ENCODE results near the gene TPH1. TPM values are rescaled to one million over a fixed set of nuclear protein-coding genes. Genes with fewer than 3 reads are reported as not detected.

The TPH1 gene
- total RNA-seq, 4 donors from 2014 or later: 0.06 to 0.38 (median 0.15) TPM

DNA sequence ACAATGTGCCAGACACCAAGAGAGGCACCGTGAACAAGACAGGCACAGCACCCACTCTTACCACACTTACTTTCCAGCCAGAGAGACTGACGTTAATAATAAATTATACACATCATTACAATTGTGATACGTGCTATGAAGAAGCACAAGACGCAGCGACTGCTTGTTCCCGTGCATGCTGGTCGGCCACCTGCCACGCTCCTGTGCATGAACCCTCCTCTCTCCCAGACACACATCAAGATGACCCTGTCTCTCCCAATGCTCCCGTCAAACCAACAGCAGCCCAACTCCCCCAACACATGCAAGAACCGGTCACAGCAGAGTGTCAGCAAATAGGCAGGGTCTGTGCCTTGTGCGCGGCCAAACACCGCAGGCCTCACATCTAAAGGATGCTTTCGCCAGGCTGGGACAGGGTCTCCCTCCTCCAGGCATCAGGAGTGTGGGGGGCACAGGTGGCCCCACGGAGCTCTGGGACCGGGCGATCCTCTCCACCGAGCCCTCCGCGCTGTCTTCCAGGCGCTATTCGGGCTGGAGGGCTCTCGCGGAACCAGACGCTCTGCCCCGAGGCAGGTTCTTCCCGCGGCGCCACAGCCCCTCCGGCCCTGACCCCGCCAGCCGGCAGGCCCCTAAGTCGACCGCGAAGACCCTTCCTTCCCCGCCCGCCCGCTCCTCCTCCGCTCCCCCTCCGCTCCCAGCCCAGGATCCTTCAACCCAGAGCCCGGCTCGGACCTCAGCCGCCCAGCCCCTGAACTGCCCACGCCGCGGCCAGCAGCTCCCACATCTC is 33.8 kb downstream of the TPH1 start:
- Histone ChIP-seq H3K9me3 (no peaks in the 10 kb centered on the region), H3K27me3 (peaks cover 0 to 5% (median 0%) of the 10 kb centered on the region in 4 donors), H3K4me3 (peak overlapping the region; percentile 66 to 79 (median 70)), H3K4me1 (peaks cover 0 to 25% (median 0%) of the 10 kb centered on the region in 3 donors), H3K36me3 (peaks cover 0 to 1% (median 0%) of the 10 kb centered on the region in 3 donors), H3K27ac (peak overlapping the region; percentile 69 to 89 (median 86))
- DNase-seq: no peak
- intact Hi-C loops (cut with DNase I): no loop called here
- WGBS, 2 donors: 30 to 31% methylated on average over 8 to 12 of the region's 46 CpGs
- TF ChIP-seq, protein P1, sequence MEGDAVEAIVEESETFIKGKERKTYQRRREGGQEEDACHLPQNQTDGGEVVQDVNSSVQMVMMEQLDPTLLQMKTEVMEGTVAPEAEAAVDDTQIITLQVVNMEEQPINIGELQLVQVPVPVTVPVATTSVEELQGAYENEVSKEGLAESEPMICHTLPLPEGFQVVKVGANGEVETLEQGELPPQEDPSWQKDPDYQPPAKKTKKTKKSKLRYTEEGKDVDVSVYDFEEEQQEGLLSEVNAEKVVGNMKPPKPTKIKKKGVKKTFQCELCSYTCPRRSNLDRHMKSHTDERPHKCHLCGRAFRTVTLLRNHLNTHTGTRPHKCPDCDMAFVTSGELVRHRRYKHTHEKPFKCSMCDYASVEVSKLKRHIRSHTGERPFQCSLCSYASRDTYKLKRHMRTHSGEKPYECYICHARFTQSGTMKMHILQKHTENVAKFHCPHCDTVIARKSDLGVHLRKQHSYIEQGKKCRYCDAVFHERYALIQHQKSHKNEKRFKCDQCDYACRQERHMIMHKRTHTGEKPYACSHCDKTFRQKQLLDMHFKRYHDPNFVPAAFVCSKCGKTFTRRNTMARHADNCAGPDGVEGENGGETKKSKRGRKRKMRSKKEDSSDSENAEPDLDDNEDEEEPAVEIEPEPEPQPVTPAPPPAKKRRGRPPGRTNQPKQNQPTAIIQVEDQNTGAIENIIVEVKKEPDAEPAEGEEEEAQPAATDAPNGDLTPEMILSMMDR (IDR thresholded peaks at IDR 0.05): no peak
- TF ChIP-seq POLR2A (IDR thresholded peaks at IDR 0.05): no peak

DNA sequence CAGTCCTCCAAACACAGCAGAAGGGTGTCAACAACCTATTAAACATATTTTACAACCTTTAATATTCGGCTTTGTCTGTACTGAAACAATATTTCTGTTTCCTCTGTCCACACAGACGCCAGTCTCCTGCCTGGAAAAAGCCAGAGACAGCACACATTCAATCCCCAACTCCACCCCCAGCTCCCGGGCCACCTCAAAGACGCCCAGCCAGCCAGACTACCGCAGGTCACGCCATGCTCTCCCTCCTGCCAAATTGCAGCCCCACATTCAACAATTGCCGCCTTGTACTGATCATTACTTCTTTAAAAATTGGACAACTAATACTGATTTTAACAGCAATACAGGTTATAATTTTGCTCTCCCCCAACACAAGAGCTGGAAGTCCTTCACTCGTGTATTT is 34.4 kb downstream of the TPH1 start:
- H3K36me3 ChIP-seq: peaks cover 0 to 8% (median 0%) of the 10 kb centered on the region in 3 donors
- peak overlapping the region in 2 of 4 donors; percentile 89 for H3K27ac ChIP-seq
- intact Hi-C loops (cut with DNase I): no loop called here
- H3K4me1 ChIP-seq: peaks cover 0 to 25% (median 0%) of the 10 kb centered on the region in 3 donors
- H3K27me3 ChIP-seq: peaks cover 0 to 5% (median 0%) of the 10 kb centered on the region in 4 donors
- peak overlapping the region in 3 of 4 donors; percentile 70 to 79 (median 70) for H3K4me3 ChIP-seq
- WGBS, 2 donors: 76 to 79% methylated on average over 8 of the region's 8 CpGs
- TF ChIP-seq, protein P1 (IDR thresholded peaks at IDR 0.05): no peak
- no peak for TF ChIP-seq POLR2A (IDR thresholded peaks at IDR 0.05)
- H3K9me3 ChIP-seq: no peaks in the 10 kb centered on the region
- no peak for DNase-seq

DNA sequence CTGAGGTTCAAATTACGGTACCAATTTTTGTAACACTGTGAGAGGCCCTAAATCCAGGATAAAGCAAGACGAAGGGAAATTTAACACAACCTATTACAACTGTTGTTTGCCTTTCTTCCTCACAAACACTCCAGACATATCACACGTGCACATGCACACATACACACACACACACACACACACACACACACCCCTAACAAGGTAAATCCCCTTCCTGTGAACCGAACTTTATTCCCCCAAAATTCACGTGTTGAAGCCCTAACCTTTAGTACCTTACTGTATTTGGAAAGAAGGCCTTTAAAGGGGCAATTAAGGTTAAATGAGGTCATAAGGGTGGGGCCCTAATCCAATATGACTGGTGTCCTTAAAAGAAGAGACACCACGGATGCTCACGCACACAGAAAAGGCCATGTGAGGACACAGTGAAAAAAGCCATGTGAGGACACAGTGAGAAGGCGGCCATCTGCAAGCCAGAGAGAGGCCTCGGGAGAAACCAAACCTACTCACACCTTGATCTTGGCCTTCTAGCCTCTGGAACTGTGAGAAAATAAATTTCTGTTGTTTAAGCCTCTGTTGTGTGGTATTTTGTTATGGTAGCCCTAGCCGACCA is 35.0 kb downstream of the TPH1 start:
- Histone ChIP-seq H3K36me3 (peaks cover 0 to 14% (median 0%) of the 10 kb centered on the region in 3 donors), H3K27ac (peak overlapping the region in 1 of 4 donors; percentile 89), H3K4me1 (peaks cover 0 to 25% (median 0%) of the 10 kb centered on the region in 3 donors), H3K9me3 (no peaks in the 10 kb centered on the region), H3K27me3 (peaks cover 0 to 5% (median 0%) of the 10 kb centered on the region in 4 donors), H3K4me3 (no peak overlapping the region)
- 83 to 85% methylated on average over 10 of the region's 10 CpGs for WGBS, 2 donors
- intact Hi-C loops (cut with DNase I): no loop called here
- DNase-seq: no peak
- TF ChIP-seq POLR2A (IDR thresholded peaks at IDR 0.05): no peak
- TF ChIP-seq, protein P1 (IDR thresholded peaks at IDR 0.05): no peak

DNA sequence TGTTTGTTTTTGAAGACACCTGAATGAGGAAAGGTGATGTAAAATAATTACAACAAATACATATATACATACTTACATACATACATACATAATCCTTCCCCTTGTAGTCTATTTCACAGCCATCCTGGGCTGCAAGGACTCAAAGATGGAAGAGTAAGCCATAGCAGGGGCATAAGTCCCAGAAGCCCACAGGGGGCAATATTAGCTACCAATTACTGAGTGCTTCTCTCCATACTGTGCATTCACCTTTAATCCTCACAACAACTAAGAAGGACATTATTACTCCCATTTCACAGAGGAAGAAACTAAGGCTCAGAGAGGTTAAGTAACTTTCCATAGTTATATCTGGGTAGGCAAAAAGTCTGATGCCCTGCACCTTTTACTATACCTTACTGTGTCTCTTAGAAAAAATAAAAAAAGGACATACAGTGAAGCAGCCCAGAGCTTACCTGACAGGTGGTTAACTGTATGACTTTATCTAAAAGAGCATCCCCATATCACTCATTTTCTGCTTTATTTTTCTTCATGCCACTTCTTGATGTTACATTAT is 35.9 kb downstream of the TPH1 start:
- Histone ChIP-seq H3K9me3 (no peaks in the 10 kb centered on the region), H3K4me1 (peaks cover 0 to 25% (median 0%) of the 10 kb centered on the region in 3 donors), H3K27me3 (peaks cover 0 to 5% (median 0%) of the 10 kb centered on the region in 4 donors), H3K4me3 (no peak overlapping the region), H3K27ac (no peak overlapping the region), H3K36me3 (peaks cover 0 to 22% (median 0%) of the 10 kb centered on the region in 3 donors)
- DNase-seq: no peak
- TF ChIP-seq, protein P1 (IDR thresholded peaks at IDR 0.05): no peak
- TF ChIP-seq POLR2A (IDR thresholded peaks at IDR 0.05): no peak
- intact Hi-C loops (cut with DNase I): no loop called here

All from esophagus squamous epithelium (tissue), 5 donors.